ENCODE data around the gene MYOM3.
"Not testable (repeated sequence)": the region's sequence is repeated elsewhere in the genome, so short reads cannot be mapped to it uniquely, and the experiment has no call there.

The MYOM3 gene

DNA sequence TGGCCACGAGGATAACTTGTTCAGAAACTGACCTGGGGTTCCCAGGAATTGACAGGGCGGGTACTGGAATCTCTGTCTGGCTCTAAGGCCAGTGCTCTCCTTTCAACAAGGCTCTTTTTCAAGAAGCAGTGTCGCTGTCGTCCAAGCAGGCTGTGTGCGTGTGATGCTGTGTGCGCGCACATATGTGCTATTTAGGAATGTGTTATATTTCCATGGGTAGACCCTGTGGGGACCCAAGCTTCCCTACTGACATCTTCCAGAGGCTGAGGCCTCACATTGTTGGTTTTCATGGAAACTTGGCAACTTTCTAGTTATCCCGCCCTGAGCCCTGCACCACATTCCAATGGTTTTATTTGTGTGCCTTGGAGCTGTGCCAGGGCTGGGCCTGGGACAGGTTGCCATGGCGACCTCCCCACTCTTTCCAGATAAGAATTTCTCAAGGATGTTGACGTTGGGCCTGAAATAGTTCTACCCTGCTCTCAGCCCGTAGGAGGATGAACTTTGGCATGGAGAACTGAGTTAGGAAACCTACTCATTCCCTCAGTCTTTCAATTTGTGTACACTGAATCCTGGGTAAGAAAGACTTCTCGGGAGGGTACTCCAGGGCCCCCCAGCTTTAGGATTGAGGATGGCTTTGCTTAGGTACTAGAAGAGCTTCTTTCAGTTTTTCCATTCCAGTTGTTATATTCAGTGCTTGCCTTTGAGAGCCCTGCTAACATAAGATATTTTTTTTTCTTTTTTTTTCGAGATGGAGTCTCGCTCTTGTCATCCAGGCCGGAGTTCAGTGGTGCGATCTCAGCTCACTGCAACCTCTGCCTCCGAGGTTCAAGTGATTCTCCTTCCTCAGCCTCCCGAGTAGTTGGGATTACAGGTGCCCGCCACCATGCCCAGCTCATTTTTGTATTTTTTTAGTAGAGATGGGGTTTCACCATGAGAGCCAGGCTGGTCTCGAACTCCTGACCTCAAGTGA is 93.0 kb downstream of the MYOM3 start:
- no peak overlapping the region for H3K4me3 ChIP-seq (ENCODE audit: low read length in 2 of 2)
- H3K9ac ChIP-seq (ENCODE audit: low read depth, low read length, poor library complexity), result no peak overlapping the region
- no peak overlapping the region for H3K23ac ChIP-seq (ENCODE audit: low read depth, low read length, poor library complexity)
- no peak overlapping the region for H2BK5ac ChIP-seq (ENCODE audit: low read length)
- no peak overlapping the region for H3K4ac ChIP-seq (ENCODE audit: low read length)
- peaks cover 7 to 16% of the 10 kb centered on the region in 2 donors for H3K4me1 ChIP-seq (ENCODE audit: control insufficient read depth in 2 of 2, insufficient read depth in 1 of 2, low read depth in 1 of 2, low read length in 2 of 2)
- peak overlapping the region; percentile 29 for H3K27ac ChIP-seq (replicated peaks; ENCODE audit: low read length)
- no peak overlapping the region for H4K8ac ChIP-seq (ENCODE audit: low read depth, low read length)
- no peaks in the 10 kb centered on the region for H3K79me1 ChIP-seq (ENCODE audit: low read depth, low read length)
- DNase-seq (ENCODE audit: low spot score), result peak; percentile 21
- H3K18ac ChIP-seq (ENCODE audit: low read length), result peak overlapping the region; percentile 0
- no peak overlapping the region for H4K91ac ChIP-seq (ENCODE audit: low read depth, low read length, poor library complexity)
- H2BK12ac ChIP-seq (ENCODE audit: low read length), result no peak overlapping the region
- no CpG with 5 or more reads among the region's 20 CpGs for WGBS, 2 donors (ENCODE audit: extremely low coverage in 2 of 2, insufficient read length in 2 of 2, insufficient replicate concordance in 1 of 2)
- H3K14ac ChIP-seq (ENCODE audit: low read length), result no peak overlapping the region
- H2BK15ac ChIP-seq (ENCODE audit: low read length), result no peak overlapping the region
- no peak overlapping the region for H2AK5ac ChIP-seq (ENCODE audit: low read depth, low read length)
- H2BK120ac ChIP-seq (ENCODE audit: low read depth, low read length), result no peak overlapping the region
- peaks cover 0 to 2% (median 0%) of the 10 kb centered on the region in 3 experiments for H3K27me3 ChIP-seq (ENCODE audit: control insufficient read depth in 3 of 3, insufficient read depth in 3 of 3, low read depth in 1 of 3, low read length in 3 of 3)
- H2AFZ ChIP-seq (ENCODE audit: low read length), result peak overlapping the region; percentile 53
- H3K4me2 ChIP-seq (ENCODE audit: insufficient read depth, low read length, poor library complexity, severe bottlenecking), result peak overlapping the region; percentile 11
- no peaks in the 10 kb centered on the region for H3K36me3 ChIP-seq (replicated peaks in 1 of 2; ENCODE audit: control insufficient read depth in 2 of 2, insufficient read depth in 2 of 2, low read length in 2 of 2)
- H3K9me3 ChIP-seq (replicated peaks in 1 of 2; ENCODE audit: control insufficient read depth in 2 of 2, insufficient read depth in 1 of 2, low read depth in 1 of 2, low read length in 2 of 2), result no peaks in the 10 kb centered on the region

DNA sequence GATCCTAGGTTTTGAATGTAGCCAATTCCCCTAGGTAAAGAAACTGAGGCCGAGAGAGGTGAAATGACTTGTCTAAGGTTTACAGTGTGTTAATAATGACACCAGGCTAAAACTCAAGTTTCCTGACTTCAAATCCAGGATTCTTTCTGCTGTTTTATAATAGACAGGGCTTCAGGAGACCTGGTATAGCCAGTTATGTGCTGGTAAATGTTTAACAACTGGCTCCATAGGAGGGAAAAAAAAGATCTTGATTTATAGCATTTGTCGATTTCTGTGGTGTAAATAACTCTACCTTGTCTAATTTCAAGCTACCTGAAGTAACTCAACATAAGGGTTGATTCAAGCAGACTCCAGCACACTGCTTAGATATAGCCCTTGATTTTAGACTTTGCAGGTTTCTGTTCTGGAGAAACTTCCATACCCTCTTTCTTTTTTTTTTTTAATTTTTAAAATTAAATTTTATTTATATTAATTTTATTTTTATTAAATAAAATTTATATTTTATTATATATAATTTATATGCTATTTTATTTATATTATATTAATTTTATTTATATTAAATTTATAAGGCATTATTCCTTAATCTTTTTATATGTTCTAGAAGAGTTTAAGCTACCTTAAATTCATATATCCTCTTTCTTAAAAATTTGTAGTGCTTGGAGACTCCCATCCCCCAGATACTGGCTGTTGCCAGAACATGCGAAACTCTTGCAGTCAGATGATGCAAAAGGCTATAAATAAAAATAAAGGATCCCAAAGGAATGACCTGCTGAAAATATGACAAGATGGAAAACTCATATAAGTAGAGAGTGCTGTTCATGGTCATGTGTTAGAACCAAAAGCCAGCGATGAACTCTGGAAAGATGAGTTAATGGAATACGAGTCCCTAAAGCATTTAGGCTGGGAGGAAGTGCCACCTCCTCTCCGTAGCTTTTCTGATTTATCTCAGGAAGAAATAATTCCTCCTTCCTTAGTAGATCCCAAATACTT is 96.4 kb downstream of the MYOM3 start:
- Histone ChIP-seq H3K4me2 (ENCODE audit: insufficient read depth, low read length, poor library complexity, severe bottlenecking) (no peak overlapping the region), H3K4ac (ENCODE audit: low read length) (no peak overlapping the region), H3K14ac (ENCODE audit: low read length) (no peak overlapping the region), H3K23ac (ENCODE audit: low read depth, low read length, poor library complexity) (no peak overlapping the region), H2AFZ (ENCODE audit: low read length) (no peak overlapping the region), H2BK15ac (ENCODE audit: low read length) (no peak overlapping the region), H3K79me1 (ENCODE audit: low read depth, low read length) (no peaks in the 10 kb centered on the region), H3K4me1 (ENCODE audit: control insufficient read depth in 2 of 2, insufficient read depth in 1 of 2, low read depth in 1 of 2, low read length in 2 of 2) (peaks cover 6 to 7% of the 10 kb centered on the region in 2 donors), H3K36me3 (replicated peaks in 1 of 2; ENCODE audit: control insufficient read depth in 2 of 2, insufficient read depth in 2 of 2, low read length in 2 of 2) (no peaks in the 10 kb centered on the region), H3K27ac (replicated peaks; ENCODE audit: low read length) (no peak overlapping the region), H3K4me3 (ENCODE audit: low read length in 2 of 2) (no peak overlapping the region), H3K18ac (ENCODE audit: low read length) (no peak overlapping the region), H2BK12ac (ENCODE audit: low read length) (no peak overlapping the region), H4K91ac (ENCODE audit: low read depth, low read length, poor library complexity) (no peak overlapping the region), H2BK120ac (ENCODE audit: low read depth, low read length) (no peak overlapping the region), H3K9me3 (replicated peaks in 1 of 2; ENCODE audit: control insufficient read depth in 2 of 2, insufficient read depth in 1 of 2, low read depth in 1 of 2, low read length in 2 of 2) (no peaks in the 10 kb centered on the region), H2AK5ac (ENCODE audit: low read depth, low read length) (no peak overlapping the region), H2BK5ac (ENCODE audit: low read length) (no peak overlapping the region), H4K8ac (ENCODE audit: low read depth, low read length) (no peak overlapping the region), H3K9ac (ENCODE audit: low read depth, low read length, poor library complexity) (no peak overlapping the region), H3K27me3 (ENCODE audit: control insufficient read depth in 3 of 3, insufficient read depth in 3 of 3, low read depth in 1 of 3, low read length in 3 of 3) (peaks cover 0 to 2% (median 0%) of the 10 kb centered on the region in 3 experiments)
- WGBS, 2 donors (ENCODE audit: extremely low coverage in 2 of 2, insufficient read length in 2 of 2, insufficient replicate concordance in 1 of 2), result no CpG with 5 or more reads among the region's 6 CpGs
- no peak for DNase-seq (ENCODE audit: low spot score)

DNA sequence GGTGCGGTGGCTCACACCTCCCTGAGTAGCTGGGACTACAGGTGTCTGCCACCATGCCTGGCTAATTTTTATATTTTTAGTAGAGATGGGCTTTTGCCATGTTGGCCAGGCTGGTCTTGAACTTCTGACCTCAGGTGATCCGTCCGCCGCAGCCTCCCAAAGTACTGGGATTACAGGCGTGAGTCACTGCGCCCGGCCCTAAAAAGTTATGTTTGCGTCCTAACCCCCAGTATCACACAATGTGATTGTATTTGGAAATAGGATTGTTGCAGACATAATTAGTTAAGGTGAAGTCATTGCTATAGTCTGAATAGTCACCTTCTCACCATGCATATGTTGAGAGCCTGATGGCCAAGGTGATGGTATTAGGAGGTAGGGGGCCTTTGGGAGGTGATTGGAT is 99.1 kb downstream of the MYOM3 start:
- not testable (repeated sequence) for H2BK12ac ChIP-seq (ENCODE audit: low read length); H3K27ac ChIP-seq (replicated peaks; ENCODE audit: low read length); H3K4me2 ChIP-seq (ENCODE audit: insufficient read depth, low read length, poor library complexity, severe bottlenecking); H3K18ac ChIP-seq (ENCODE audit: low read length); H3K9me3 ChIP-seq (replicated peaks in 1 of 2; ENCODE audit: control insufficient read depth in 2 of 2, insufficient read depth in 1 of 2, low read depth in 1 of 2, low read length in 2 of 2); H2AK5ac ChIP-seq (ENCODE audit: low read depth, low read length); H2BK5ac ChIP-seq (ENCODE audit: low read length); H3K23ac ChIP-seq (ENCODE audit: low read depth, low read length, poor library complexity); H2BK120ac ChIP-seq (ENCODE audit: low read depth, low read length); H4K91ac ChIP-seq (ENCODE audit: low read depth, low read length, poor library complexity); H3K4me3 ChIP-seq (ENCODE audit: low read length in 2 of 2); DNase-seq (ENCODE audit: low spot score); H4K8ac ChIP-seq (ENCODE audit: low read depth, low read length); H3K27me3 ChIP-seq (ENCODE audit: control insufficient read depth in 3 of 3, insufficient read depth in 3 of 3, low read depth in 1 of 3, low read length in 3 of 3); H3K9ac ChIP-seq (ENCODE audit: low read depth, low read length, poor library complexity); H2AFZ ChIP-seq (ENCODE audit: low read length); H3K79me1 ChIP-seq (ENCODE audit: low read depth, low read length); H3K14ac ChIP-seq (ENCODE audit: low read length); H3K4ac ChIP-seq (ENCODE audit: low read length); H3K4me1 ChIP-seq (ENCODE audit: control insufficient read depth in 2 of 2, insufficient read depth in 1 of 2, low read depth in 1 of 2, low read length in 2 of 2); H3K36me3 ChIP-seq (replicated peaks in 1 of 2; ENCODE audit: control insufficient read depth in 2 of 2, insufficient read depth in 2 of 2, low read length in 2 of 2); H2BK15ac ChIP-seq (ENCODE audit: low read length)
- no CpG with 5 or more reads among the region's 8 CpGs for WGBS, 2 donors (ENCODE audit: extremely low coverage in 2 of 2, insufficient read length in 2 of 2, insufficient replicate concordance in 1 of 2)

All from neuronal stem cell (in vitro differentiated cells).